K562 (cell line): ENCODE measurements around the gene HORMAD1. TPM values are rescaled to one million over a fixed set of nuclear protein-coding genes. Genes with fewer than 3 reads are reported as not detected.

Source experiments
- polyA plus RNA-seq, 8 experiments: library from polyadenylated mRNA; depleted of rRNA in 4 of 8; stranded (reverse) in 5 of 8; unstranded in 3 of 8; fragments of >200 nt; fragmentation: Nextera tagmentation in 2 of 8; fragmentation: Illumina TruSeq in 1 of 8; extraction: Ambion mirVana in 2 of 8; extraction: Trizol in 1 of 8; gene quantifications; 2 replicates each; pipeline versions ENCODE4 v1.2.1 to v1.2.3, GENCODE V29; 2011 to 2014; ENCODE audit warnings: inconsistent platforms in 1 of 8, missing spikeins in 1 of 8
- small RNA-seq: library from RNA; depleted of rRNA; stranded (forward); fragments of <200 nt; gene quantifications from one replicate; pipeline ENCODE3, GENCODE V24; 2014
- total RNA-seq, 7 experiments: library from RNA; depleted of rRNA in 6 of 7; stranded (reverse); fragments of >200 nt in 6 of 7; fragmentation: Illumina TruSeq in 2 of 7; extraction: Trizol in 2 of 7; gene quantifications; 2 replicates each; pipeline versions ENCODE4 v1.2.1 to v1.2.3, GENCODE V29; 2011 to 2021; ENCODE audit warnings: low replicate concordance in 1 of 7

Gene HORMAD1
- total and polyA plus RNA-seq, 9 of the 15 experiments (the other 6 are each of a cell fraction or from before 2014, with no cell fraction given), result not detected

Small RNA genes lying within 50 kb of the gene (small RNA-seq; reads per million reads assigned to genes)
- gene RNU6-1042P, result not detected

Other genes with a start within 250 kb of the HORMAD1 start
Only the 7 nearest of the 12 such genes appear.
- gene MCL1, start 141.3 kb downstream of the HORMAD1 start, total RNA-seq (2014; rRNA removed), result 129 and 138 TPM in 2 replicates
- gene MCL1, start 141.3 kb downstream of the HORMAD1 start, total RNA-seq (2014; rRNA removed; fragmentation: Illumina TruSeq; extraction: Trizol), result 153 and 184 TPM in 2 replicates
- 109 and 120 TPM in 2 replicates for gene MCL1, start 141.3 kb downstream of the HORMAD1 start, total RNA-seq (2015; rRNA removed; fragmentation: Illumina TruSeq; extraction: Trizol)
- 200 and 224 TPM in 2 replicates for gene MCL1, start 141.3 kb downstream of the HORMAD1 start, total RNA-seq (2021)
- 144 and 222 TPM in 2 replicates for gene MCL1, start 141.3 kb downstream of the HORMAD1 start, polyA plus RNA-seq (2011; rRNA removed)
- gene MCL1, start 141.3 kb downstream of the HORMAD1 start, polyA plus RNA-seq (2014; fragmentation: Illumina TruSeq; extraction: Trizol), result 147 and 158 TPM in 2 replicates
- gene MCL1, start 141.3 kb downstream of the HORMAD1 start, polyA plus RNA-seq (2014; fragmentation: Nextera tagmentation; extraction: Ambion mirVana), result 10 to 100 TPM; 27.1 to 31.0 TPM
- 131 and 143 TPM in 2 replicates for gene MCL1, start 141.3 kb downstream of the HORMAD1 start, polyA plus RNA-seq (2014; rRNA removed)
- 147 and 163 TPM in 2 replicates for gene ENSA, start 91.3 kb downstream of the HORMAD1 start, total RNA-seq (2014; rRNA removed)
- 196 and 198 TPM in 2 replicates for gene ENSA, start 91.3 kb downstream of the HORMAD1 start, total RNA-seq (2014; rRNA removed; fragmentation: Illumina TruSeq; extraction: Trizol)
- gene ENSA, start 91.3 kb downstream of the HORMAD1 start, total RNA-seq (2015; rRNA removed; fragmentation: Illumina TruSeq; extraction: Trizol), result 183 and 188 TPM in 2 replicates
- 203 and 219 TPM in 2 replicates for gene ENSA, start 91.3 kb downstream of the HORMAD1 start, total RNA-seq (2021)
- 133 and 156 TPM in 2 replicates for gene ENSA, start 91.3 kb downstream of the HORMAD1 start, polyA plus RNA-seq (2011; rRNA removed)
- 565 and 605 TPM in 2 replicates for gene ENSA, start 91.3 kb downstream of the HORMAD1 start, polyA plus RNA-seq (2014; fragmentation: Illumina TruSeq; extraction: Trizol)
- 10 to 100 TPM; 68.1 to 93.9 TPM for gene ENSA, start 91.3 kb downstream of the HORMAD1 start, polyA plus RNA-seq (2014; fragmentation: Nextera tagmentation; extraction: Ambion mirVana)
- gene ENSA, start 91.3 kb downstream of the HORMAD1 start, polyA plus RNA-seq (2014; rRNA removed), result 197 and 354 TPM in 2 replicates
- 8.1 and 8.8 TPM in 2 replicates for gene GOLPH3L, start 23.7 kb downstream of the HORMAD1 start, total RNA-seq (2014; rRNA removed)
- gene GOLPH3L, start 23.7 kb downstream of the HORMAD1 start, total RNA-seq (2014; rRNA removed; fragmentation: Illumina TruSeq; extraction: Trizol), result 25.3 and 30.3 TPM in 2 replicates
- gene GOLPH3L, start 23.7 kb downstream of the HORMAD1 start, total RNA-seq (2015; rRNA removed; fragmentation: Illumina TruSeq; extraction: Trizol), result 19.4 and 21.2 TPM in 2 replicates
- 21.3 and 21.4 TPM in 2 replicates for gene GOLPH3L, start 23.7 kb downstream of the HORMAD1 start, total RNA-seq (2021)
- gene GOLPH3L, start 23.7 kb downstream of the HORMAD1 start, polyA plus RNA-seq (2011; rRNA removed), result 37.5 and 42.1 TPM in 2 replicates
- 26.8 and 29.7 TPM in 2 replicates for gene GOLPH3L, start 23.7 kb downstream of the HORMAD1 start, polyA plus RNA-seq (2014; fragmentation: Illumina TruSeq; extraction: Trizol)
- 10 to 100 TPM; 16.8 to 21.9 TPM for gene GOLPH3L, start 23.7 kb downstream of the HORMAD1 start, polyA plus RNA-seq (2014; fragmentation: Nextera tagmentation; extraction: Ambion mirVana)
- gene GOLPH3L, start 23.7 kb downstream of the HORMAD1 start, polyA plus RNA-seq (2014; rRNA removed), result 18.6 and 21.6 TPM in 2 replicates
- gene CTSS, start 44.9 kb upstream of the HORMAD1 start, total RNA-seq (2014; rRNA removed), result 9.1 TPM in 2 replicates
- 16.8 and 17.7 TPM in 2 replicates for gene CTSS, start 44.9 kb upstream of the HORMAD1 start, total RNA-seq (2014; rRNA removed; fragmentation: Illumina TruSeq; extraction: Trizol)
- gene CTSS, start 44.9 kb upstream of the HORMAD1 start, total RNA-seq (2015; rRNA removed; fragmentation: Illumina TruSeq; extraction: Trizol), result 24.9 and 25.8 TPM in 2 replicates
- 10.2 and 10.3 TPM in 2 replicates for gene CTSS, start 44.9 kb upstream of the HORMAD1 start, total RNA-seq (2021)
- gene CTSS, start 44.9 kb upstream of the HORMAD1 start, polyA plus RNA-seq (2011; rRNA removed), result 12.5 and 31.4 TPM in 2 replicates
- gene CTSS, start 44.9 kb upstream of the HORMAD1 start, polyA plus RNA-seq (2014; fragmentation: Illumina TruSeq; extraction: Trizol), result 9.0 and 11.2 TPM in 2 replicates
- 10 to 100 TPM in 1 of 2 experiments, 1 to 10 TPM in 1; 8.6 to 11.6 TPM for gene CTSS, start 44.9 kb upstream of the HORMAD1 start, polyA plus RNA-seq (2014; fragmentation: Nextera tagmentation; extraction: Ambion mirVana)
- 10.3 and 13.3 TPM in 2 replicates for gene CTSS, start 44.9 kb upstream of the HORMAD1 start, polyA plus RNA-seq (2014; rRNA removed)
- gene CTSK, start 87.4 kb upstream of the HORMAD1 start, total RNA-seq (2014; rRNA removed), result 0.53 and 1.2 TPM in 2 replicates
- gene CTSK, start 87.4 kb upstream of the HORMAD1 start, total RNA-seq (2014; rRNA removed; fragmentation: Illumina TruSeq; extraction: Trizol), result 0.80 and 0.91 TPM in 2 replicates
- gene CTSK, start 87.4 kb upstream of the HORMAD1 start, total RNA-seq (2015; rRNA removed; fragmentation: Illumina TruSeq; extraction: Trizol), result 1.1 and 1.3 TPM in 2 replicates
- 1.0 and 1.5 TPM in 2 replicates for gene CTSK, start 87.4 kb upstream of the HORMAD1 start, total RNA-seq (2021)
- gene CTSK, start 87.4 kb upstream of the HORMAD1 start, polyA plus RNA-seq (2011; rRNA removed), result 2.5 and 3.9 TPM in 2 replicates
- 1.2 and 1.3 TPM in 2 replicates for gene CTSK, start 87.4 kb upstream of the HORMAD1 start, polyA plus RNA-seq (2014; fragmentation: Illumina TruSeq; extraction: Trizol)
- 1 to 10 TPM in 1 of 2 experiments, under 1 TPM in 1; 0.84 to 1.3 TPM for gene CTSK, start 87.4 kb upstream of the HORMAD1 start, polyA plus RNA-seq (2014; fragmentation: Nextera tagmentation; extraction: Ambion mirVana)
- 1.0 and 1.6 TPM in 2 replicates for gene CTSK, start 87.4 kb upstream of the HORMAD1 start, polyA plus RNA-seq (2014; rRNA removed)
- gene ARNT, start 155.7 kb upstream of the HORMAD1 start, total RNA-seq (2014; rRNA removed), result 22.9 and 26.0 TPM in 2 replicates
- 25.4 and 33.8 TPM in 2 replicates for gene ARNT, start 155.7 kb upstream of the HORMAD1 start, total RNA-seq (2014; rRNA removed; fragmentation: Illumina TruSeq; extraction: Trizol)
- gene ARNT, start 155.7 kb upstream of the HORMAD1 start, total RNA-seq (2015; rRNA removed; fragmentation: Illumina TruSeq; extraction: Trizol), result 24.1 and 24.5 TPM in 2 replicates
- 28.3 and 29.2 TPM in 2 replicates for gene ARNT, start 155.7 kb upstream of the HORMAD1 start, total RNA-seq (2021)
- gene ARNT, start 155.7 kb upstream of the HORMAD1 start, polyA plus RNA-seq (2011; rRNA removed), result 40.2 and 41.8 TPM in 2 replicates
- gene ARNT, start 155.7 kb upstream of the HORMAD1 start, polyA plus RNA-seq (2014; fragmentation: Illumina TruSeq; extraction: Trizol), result 33.5 and 35.0 TPM in 2 replicates
- gene ARNT, start 155.7 kb upstream of the HORMAD1 start, polyA plus RNA-seq (2014; fragmentation: Nextera tagmentation; extraction: Ambion mirVana), result 10 to 100 TPM in 1 of 2 experiments, 1 to 10 TPM in 1; 7.4 to 19.9 TPM
- gene ARNT, start 155.7 kb upstream of the HORMAD1 start, polyA plus RNA-seq (2014; rRNA removed), result 21.9 and 23.9 TPM in 2 replicates
- not detected in 2 replicates for gene CTXND2, start 166.2 kb upstream of the HORMAD1 start, total RNA-seq (2014; rRNA removed)
- not detected in 2 replicates for gene CTXND2, start 166.2 kb upstream of the HORMAD1 start, total RNA-seq (2014; rRNA removed; fragmentation: Illumina TruSeq; extraction: Trizol)
- not detected in 2 replicates for gene CTXND2, start 166.2 kb upstream of the HORMAD1 start, total RNA-seq (2015; rRNA removed; fragmentation: Illumina TruSeq; extraction: Trizol)
- gene CTXND2, start 166.2 kb upstream of the HORMAD1 start, total RNA-seq (2021), result not detected in 2 replicates
- not detected in 2 replicates for gene CTXND2, start 166.2 kb upstream of the HORMAD1 start, polyA plus RNA-seq (2011; rRNA removed)
- not detected in 2 replicates for gene CTXND2, start 166.2 kb upstream of the HORMAD1 start, polyA plus RNA-seq (2014; fragmentation: Illumina TruSeq; extraction: Trizol)
- not detected for gene CTXND2, start 166.2 kb upstream of the HORMAD1 start, polyA plus RNA-seq (2014; fragmentation: Nextera tagmentation; extraction: Ambion mirVana)
- gene CTXND2, start 166.2 kb upstream of the HORMAD1 start, polyA plus RNA-seq (2014; rRNA removed), result not detected in 2 replicates